Measurements from ENCODE around the gene CTSE.
"Not testable (repeated sequence)": the region's sequence is repeated elsewhere in the genome, so short reads cannot be mapped to it uniquely, and the experiment has no call there.

CTSE gene

DNA sequence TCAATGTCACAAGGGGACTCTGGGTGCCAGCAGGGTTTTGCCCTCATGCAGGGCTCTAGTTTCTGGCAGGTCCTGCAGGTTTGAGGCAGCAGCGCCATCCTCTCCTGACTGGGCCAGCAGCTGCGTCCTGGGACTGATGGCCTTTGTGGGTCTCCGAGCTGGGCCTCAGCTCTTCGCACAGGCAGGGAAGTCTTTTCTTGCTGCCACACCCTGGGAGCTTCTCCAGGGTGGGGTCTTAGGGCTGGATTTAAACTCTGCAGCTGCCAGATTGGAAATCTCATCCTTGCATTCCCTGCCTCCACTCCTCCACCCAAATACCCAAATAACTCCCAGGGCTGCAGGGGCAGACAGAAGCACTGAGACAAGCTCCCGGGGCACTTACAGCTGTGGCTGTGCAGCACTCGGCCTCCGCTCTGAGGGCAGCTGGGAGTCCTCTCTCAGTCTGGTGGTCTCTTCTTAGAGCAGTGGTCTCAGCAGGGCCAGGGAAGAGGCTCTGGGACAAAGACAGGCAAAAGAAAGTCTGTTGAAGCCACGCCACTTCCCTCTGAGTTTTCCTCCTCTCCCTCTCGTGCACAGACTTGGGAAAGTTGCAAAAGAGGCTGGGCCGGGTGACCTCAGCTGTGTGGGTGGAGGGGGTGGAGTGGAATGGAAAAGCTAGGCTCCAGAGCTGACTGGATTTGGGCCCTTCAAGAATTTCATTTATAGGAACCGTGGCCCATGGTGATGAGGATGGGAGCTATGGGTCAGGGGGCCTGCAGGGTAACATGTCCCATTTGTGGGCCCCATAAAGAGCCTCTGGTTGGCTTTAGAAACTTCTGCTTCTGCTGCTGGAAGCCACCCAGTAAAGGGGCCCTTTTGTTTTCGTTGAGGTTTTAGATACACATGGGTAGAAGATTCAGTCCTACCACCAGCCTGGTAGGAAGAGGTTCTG lies 20.6 kb downstream of the CTSE start, which contains the start of gene RAB7B:
Gene RAB7B (minus strand): TSS at position 525 of the 931 bp plus-strand sequence. CDS start 9,260 bp downstream, outside the sequence.
- no peak for DNase-seq (ENCODE audit: low read depth)
- TF ChIP-seq, protein P1, sequence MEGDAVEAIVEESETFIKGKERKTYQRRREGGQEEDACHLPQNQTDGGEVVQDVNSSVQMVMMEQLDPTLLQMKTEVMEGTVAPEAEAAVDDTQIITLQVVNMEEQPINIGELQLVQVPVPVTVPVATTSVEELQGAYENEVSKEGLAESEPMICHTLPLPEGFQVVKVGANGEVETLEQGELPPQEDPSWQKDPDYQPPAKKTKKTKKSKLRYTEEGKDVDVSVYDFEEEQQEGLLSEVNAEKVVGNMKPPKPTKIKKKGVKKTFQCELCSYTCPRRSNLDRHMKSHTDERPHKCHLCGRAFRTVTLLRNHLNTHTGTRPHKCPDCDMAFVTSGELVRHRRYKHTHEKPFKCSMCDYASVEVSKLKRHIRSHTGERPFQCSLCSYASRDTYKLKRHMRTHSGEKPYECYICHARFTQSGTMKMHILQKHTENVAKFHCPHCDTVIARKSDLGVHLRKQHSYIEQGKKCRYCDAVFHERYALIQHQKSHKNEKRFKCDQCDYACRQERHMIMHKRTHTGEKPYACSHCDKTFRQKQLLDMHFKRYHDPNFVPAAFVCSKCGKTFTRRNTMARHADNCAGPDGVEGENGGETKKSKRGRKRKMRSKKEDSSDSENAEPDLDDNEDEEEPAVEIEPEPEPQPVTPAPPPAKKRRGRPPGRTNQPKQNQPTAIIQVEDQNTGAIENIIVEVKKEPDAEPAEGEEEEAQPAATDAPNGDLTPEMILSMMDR (IDR thresholded peaks at IDR 0.05; ENCODE audit: low read depth, low read length, missing control alignments) = no peak
- H3K4me3 ChIP-seq (ENCODE audit: low read depth, low read length) = no peak within 1 kb of the TSS

DNA sequence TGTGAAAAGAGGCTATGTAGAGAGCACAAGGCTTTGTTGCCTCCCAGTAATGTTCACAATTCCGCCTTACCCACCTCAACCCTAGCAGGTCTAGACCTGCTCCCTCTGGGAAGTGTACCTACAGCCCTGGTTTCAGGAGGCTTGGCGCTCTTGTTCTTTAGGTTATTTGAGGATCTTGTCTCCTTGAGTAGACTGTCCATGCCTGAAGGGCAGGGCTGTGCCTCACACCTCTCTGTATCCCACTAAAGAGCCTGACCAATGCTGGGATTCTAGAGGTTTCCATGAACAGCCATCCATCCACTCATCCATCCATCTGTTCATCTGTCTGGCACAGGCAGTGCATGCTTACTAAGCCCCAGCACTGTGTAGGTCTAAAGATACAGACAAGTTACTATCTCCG lies 21.5 kb downstream of the CTSE start:
- no peak overlapping the region for H3K4me3 ChIP-seq (ENCODE audit: low read depth, low read length)
- no peak for DNase-seq (ENCODE audit: low read depth)
- TF ChIP-seq, protein P1 (IDR thresholded peaks at IDR 0.05; ENCODE audit: low read depth, low read length, missing control alignments) = no peak

DNA sequence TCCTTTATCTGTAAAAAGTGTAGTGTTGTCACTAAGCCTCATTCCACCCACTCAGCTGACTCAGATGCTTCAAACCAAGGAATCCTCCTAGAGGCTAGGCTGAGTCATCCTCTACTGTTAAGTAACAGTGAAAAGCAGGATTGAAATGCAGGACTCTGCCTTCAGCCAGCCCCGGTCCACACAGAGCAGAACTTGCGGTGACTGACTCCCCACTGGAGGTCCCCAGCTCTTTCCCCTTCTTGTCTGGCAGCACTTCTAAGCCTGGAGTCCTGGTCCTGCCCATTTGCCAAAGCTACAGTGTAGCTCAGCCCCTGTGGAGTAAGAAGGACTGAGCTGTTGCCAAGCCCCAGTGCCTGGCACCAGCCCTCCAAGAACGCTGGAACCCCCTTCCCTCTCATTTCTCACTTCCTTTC lies 22.2 kb downstream of the CTSE start:
- TF ChIP-seq, protein P1 (IDR thresholded peaks at IDR 0.05; ENCODE audit: low read depth, low read length, missing control alignments) = no peak
- no peak for DNase-seq (ENCODE audit: low read depth)
- no peak overlapping the region for H3K4me3 ChIP-seq (ENCODE audit: low read depth, low read length)

DNA sequence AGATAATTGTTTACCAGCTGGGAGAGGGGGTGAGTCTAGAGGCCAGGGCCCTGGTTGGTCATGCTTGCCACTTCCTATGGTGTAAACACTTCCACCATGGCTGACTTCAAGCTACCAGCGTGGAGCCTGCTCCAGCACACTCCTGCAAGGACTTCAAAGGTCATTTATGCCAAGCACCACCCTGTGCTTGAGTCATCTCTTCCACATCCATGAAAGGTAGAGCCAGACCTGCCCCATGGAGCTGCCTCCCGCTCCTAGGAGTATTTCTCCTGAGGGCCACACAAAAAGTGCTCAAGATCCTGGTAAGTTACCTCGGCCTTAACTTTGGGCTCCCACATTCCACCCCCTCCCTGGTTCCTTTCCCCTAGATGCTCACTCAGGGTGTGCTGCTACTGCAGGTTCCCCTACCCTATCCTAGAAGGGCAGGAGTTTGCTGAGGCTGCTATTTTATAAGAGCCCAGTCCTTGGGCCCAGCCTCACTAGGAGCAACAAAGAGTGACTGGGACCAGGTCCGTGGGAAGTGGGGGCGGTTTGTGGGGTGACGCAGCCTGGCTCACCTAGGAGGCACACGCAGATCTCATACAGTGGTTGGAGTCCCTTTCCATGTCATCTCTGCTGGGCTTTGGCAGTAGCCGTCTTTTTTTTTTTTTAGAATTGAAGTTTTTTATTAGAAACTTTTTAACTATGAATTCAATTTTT lies 22.9 kb downstream of the CTSE start:
- TF ChIP-seq, protein P1 (IDR thresholded peaks at IDR 0.05; ENCODE audit: low read depth, low read length, missing control alignments) = no peak
- no peak for DNase-seq (ENCODE audit: low read depth)
- no peak overlapping the region for H3K4me3 ChIP-seq (ENCODE audit: low read depth, low read length)

DNA sequence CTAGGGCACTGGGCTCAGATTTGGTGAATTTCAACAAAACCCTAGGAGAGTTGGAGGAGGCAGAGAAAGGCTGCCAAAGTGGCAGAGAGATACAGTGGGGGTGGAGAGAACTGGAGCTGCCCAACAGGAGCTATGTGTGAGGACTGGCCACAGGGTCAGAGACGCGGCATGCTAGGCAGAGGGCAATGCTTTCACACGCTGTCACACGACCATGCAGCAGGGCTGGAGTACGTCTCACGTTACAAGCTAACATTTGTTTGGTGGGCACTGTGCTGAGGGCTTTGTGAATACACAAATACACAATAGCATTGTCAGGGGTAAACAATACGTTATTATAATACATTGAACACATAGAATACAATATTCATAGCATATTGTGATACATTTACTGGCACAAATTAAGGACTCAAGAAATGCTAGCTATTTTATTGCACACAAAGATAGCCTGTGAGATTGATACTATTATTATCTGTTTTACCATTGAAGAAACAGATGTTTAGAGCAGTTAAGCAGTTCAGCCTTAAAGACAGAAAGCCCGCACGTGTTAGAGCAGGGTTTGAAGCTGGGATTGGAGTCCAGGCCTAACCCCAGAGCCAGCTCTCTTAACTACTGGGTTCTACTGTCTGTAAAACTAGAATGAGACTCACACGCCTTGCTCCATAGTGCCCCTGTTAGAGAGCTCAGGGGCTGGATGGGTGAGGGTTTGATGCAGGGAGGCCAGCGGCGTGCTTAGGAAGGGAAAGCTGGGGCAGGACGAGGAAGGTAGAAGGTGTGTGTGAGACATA lies 25.0 kb downstream of the CTSE start:
- H3K4me3 ChIP-seq (ENCODE audit: low read depth, low read length) = no peak overlapping the region
- TF ChIP-seq, protein P1 (IDR thresholded peaks at IDR 0.05; ENCODE audit: low read depth, low read length, missing control alignments) = no peak
- DNase-seq (ENCODE audit: low read depth) = no peak

DNA sequence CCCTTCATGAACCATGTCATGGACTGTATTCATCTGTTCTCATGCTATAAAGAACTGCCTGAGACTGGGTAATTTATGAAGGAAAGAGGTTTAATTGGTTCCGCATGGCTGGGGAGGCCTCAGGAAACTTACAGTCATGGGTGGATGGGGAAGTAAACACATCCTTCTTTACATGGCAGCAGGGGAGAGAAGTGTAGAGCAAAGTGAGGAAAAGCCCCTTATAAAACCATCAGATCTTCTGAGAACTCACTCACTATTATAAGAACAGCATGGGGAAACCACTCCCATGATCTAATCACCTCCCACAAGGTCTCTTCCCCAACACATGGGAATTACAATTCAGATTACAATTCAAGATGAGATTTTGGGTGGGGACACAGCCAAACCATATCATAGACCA lies 27.1 kb downstream of the CTSE start:
- not testable (repeated sequence) for DNase-seq (ENCODE audit: low read depth); H3K4me3 ChIP-seq (ENCODE audit: low read depth, low read length)

DNA sequence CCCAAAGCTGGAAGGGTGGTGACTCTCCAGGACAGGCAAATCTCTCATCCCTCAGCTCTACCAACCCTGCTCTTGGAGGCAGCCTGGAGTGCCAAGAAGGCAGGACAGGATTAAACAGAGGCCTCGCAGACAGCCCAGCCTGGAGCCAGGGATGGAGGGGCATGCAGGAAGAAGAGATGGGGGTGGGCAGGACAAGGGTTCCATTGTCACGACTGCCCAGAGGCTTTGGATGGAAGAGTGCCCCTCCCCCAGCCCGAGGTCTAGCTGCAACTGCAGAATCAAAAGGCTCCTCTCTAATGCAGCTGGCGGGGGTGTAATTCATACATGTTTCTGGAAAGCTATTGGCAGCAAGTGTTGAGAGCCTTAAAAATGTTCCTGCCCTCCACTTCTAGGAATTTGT lies 29.3 kb downstream of the CTSE start:
- H3K4me3 ChIP-seq (ENCODE audit: low read depth, low read length) = no peak overlapping the region
- TF ChIP-seq, protein P1 (IDR thresholded peaks at IDR 0.05; ENCODE audit: low read depth, low read length, missing control alignments) = no peak
- DNase-seq (ENCODE audit: low read depth) = no peak

Data from GM12864 (cell line).